GM19023 (cell line): ENCODE results near the gene TMEM42.

Experiments
- ATAC-seq: cut with Tn5 transposase; IDR thresholded peaks from one replicate; pipeline ENCODE4 v1.9.1; 2021; ENCODE audit warnings: mild to moderate bottlenecking, moderate library complexity; ENCODE audit not compliant: unreplicated experiment

Gene TMEM42

GRCh38 chr3:44906997-44907396, 45.3 kb downstream of the TMEM42 start:
- ATAC-seq: no peak

- ATAC-seq: no peak
These were observed 45.9 kb downstream of the TMEM42 start for GRCh38 chr3:44907612-44908011.

- no peak for ATAC-seq
These were observed 47.4 kb downstream of the TMEM42 start for GRCh38 chr3:44909063-44909462.

DNA sequence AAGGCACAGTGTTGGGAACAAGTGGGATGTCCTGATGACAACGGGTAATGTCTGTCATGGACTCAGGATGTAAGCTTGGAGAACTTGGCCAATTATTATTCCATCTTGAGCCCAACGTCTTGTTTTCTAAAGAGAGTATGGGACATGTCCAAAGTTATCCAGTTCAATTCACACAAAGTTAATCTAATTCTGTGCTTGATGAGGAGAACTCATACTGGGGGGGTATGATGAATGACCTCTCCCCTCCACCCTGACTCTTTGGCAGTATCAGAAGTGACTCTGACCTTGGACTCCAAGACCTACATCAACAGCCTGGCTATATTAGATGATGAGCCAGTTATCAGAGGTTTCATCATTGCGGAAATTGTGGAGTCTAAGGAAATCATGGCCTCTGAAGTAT, 49.0 kb downstream of the TMEM42 start:
- no peak for ATAC-seq

GRCh38 chr3:44913868-44914468, 52.3 kb downstream of the TMEM42 start:
- ATAC-seq: no peak

DNA sequence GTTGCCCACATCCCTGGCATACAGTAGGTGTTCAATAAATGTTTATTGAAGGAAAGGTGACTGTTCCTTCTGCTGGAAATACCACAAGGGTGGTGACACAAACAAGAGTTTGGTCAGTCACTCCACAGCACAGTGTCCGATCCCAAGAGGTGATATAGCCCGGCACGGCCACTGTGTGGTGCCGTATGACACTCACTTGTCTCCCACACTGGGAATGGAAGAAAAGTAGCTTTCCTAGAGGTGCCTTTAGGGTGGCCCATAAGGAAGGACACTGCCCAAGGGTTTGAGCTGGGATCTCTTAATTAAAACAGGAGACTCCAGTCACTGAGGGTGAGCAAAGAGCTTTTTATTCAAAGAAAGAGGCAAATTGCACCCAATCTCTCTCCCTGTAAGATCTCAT, 53.2 kb downstream of the TMEM42 start:
- ATAC-seq: no peak
